Stimulated activated CD4-positive, alpha-beta T cell treated with anti-CD3 and anti-CD28 coated beads, TNF-alpha, amount 100 ng/mL, for 24 hours (primary cell): ENCODE measurements around the gene OGFR.

Experiments
- DNase-seq, 3 experiments: peaks; one replicate each; pipeline ENCODE4 v3.0.0-alpha.2; 2020; ENCODE audit warnings: low read depth in 3 of 3

Gene OGFR

GRCh38 chr20:62784497-62784896, 20.1 kb upstream of the OGFR start:
- DNase-seq: no peak

DNA sequence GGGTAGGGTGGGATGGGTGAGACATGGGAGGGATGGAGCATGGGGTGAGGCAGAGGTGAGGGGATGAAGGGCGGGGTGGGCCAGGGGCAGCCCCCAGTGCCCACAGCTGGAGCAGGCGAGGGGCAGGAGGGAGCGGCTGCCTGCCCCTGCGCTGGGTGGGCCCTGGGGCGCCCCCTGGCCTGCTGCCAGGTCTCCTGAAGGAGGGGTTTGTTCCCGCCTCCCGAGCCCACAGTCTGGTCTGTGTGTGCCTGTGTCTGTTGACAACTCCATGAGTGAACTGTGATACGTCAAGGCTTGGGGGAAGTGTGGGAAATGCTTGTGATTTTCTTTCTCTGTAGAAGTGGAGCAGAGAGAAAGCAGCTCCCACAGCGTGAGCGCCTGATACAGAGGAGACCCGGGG, 19.2 kb upstream of the OGFR start:
- no peak for DNase-seq

DNA sequence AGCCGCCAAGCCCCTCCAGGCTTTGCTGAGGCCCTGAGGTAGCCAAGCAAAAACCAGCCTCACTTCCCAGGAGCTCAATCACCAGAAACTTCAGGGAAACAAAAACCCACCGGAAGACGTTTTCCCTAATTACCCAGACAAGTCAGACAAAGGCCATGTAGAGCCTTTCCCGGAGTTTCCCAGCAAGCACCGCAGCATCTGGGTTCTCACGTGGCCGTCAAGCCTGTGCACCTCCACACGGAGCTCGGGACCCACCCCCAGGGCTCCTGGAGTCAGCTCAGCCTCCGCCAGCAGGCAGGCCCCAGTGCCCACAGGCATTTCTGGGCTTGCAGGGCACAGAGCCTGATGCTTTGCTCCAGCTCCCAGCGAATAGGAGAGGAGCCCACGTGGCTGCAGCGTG, 18.5 kb upstream of the OGFR start:
- no peak for DNase-seq

- DNase-seq: no peak
Measured at GRCh38 chr20:62787321-62787720, 17.3 kb upstream of the OGFR start.

GRCh38 chr20:62787866-62788265, 16.8 kb upstream of the OGFR start:
- DNase-seq: no peak

- DNase-seq: no peak
Measured at GRCh38 chr20:62788607-62789006, 16.0 kb upstream of the OGFR start.

GRCh38 chr20:62790075-62790474, 14.6 kb upstream of the OGFR start:
- no peak for DNase-seq

GRCh38 chr20:62791301-62792181, 13.1 kb upstream of the OGFR start:
- peak; percentile 60 to 72 (median 62) for DNase-seq

DNA sequence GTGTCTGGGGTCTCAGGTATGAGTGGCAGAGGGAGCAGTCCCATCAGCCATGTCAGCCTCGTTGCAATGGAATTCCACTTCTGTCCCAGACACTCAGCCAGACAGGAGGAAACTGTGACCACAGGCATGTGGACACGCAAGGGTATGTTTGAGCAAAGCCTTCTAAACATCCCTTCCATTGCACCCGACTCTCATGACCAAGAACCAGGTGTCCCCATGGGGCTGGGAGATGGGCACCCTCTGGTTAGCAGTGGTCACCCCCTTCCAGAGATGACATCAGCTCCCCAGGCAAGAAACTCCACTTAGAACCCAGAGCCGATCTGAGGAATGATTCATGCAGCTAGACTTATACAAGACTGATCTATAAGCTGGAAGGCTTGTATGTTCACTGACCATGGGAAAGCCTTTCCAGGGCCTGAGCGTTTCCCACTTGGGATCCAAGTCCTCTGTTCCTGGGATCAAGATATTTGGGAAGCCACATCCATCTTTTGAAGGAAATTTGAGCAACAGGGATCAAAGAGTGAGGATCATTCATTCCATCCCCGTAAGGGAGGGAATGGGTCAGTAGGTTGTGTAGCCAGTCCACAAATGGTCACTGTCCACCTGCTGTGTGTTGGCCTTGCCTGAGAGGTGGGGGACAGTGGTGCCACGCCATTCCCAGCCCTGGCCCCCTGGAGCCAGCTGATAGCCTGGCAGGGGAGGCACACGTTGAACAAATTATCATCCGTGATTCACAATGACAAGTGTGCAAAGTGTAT, 12.3 kb upstream of the OGFR start:
- DNase-seq: no peak

DNA sequence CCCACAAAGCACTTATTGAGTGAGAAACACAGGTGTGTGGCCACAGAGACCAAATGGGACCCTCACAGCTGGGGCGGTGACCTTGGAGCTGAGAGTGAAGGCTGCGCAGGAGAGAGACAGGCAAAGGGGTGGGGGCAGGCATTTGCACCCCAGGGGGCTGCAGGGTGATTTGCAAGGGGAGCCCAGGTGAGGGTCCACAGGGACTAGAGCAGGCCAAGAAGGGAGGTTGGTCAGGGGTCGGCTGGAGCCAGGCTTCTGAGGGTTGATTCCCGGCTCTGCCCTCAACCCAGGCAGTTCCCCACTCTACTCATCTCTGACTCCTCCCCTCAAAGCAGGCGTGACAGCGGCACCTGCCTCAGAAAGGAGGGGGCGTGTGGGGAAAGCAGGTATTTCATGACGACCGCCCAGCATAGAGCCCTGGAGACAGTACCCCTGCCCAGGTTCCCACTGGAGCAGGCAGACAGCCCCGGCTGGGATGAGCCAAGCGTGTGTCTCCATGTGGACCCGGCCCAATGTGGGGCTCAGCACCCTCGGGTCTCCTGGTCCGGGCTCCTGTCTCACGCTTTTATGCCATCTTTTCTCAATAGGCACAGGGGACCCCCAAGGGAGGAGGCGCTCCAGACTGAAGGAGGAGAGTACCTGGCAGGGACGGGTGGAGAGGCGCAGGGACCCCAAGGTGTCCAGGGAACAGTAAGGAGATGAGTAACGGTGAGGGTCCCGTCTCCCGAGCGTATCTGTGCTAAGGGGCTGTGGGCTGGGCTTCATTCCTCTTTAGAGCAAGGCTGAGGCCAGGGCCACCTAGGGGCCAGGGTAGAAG, 11.5 kb upstream of the OGFR start:
- no peak for DNase-seq

DNA sequence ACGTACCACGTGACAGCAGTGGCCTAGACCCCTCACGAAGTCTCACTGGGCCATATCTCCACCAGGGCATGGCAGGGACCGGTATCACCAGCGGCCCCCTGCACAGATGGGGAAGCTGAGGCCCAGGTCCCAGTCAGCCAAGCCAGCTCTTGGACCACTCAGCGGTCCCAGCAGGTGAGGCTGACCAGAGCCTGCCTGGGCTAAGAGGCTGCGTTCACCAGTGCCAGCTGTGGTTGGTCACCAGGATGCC, 11.0 kb upstream of the OGFR start:
- no peak for DNase-seq

DNA sequence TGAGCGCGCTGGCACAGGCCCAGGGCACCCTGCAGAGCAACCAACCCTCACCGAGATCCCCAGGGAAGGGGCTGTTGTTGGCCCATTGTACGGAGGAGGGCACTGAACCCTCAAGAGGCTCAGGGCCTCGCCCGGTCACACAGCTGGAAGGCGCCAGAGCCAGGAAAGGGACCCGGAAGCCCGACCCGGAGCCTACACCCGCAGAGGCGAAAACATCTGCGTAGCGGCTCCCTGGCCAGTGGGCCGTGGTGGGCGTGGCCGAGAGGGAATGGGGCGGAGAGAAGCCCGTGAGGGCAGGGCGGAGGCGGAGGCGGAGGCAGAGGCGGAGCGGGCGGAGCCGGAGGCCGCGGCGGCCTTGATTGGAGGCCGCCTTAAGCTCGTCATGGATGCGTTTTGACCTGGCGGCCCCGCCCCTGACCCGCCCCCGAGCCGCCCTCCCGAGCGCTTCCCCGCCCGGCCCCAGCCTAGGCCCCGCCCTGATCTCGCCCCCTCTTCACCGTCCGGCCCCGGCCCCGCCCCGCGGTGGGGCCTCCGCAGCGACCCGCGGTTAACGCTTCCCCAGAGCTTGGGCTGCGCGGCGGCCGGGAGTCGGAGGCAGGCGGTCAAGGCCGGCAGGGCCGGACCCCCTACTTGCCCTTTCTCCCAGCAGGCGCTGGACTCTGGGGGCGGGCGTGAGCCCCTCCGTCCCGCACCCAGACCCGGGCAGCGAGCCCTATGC, 10.5 kb upstream of the OGFR start:
- peak; percentile 78 to 92 (median 89) for DNase-seq

GRCh38 chr20:62795023-62795761, 9.4 kb upstream of the OGFR start:
- DNase-seq: peak; percentile 28 to 75 (median 51)

- no peak for DNase-seq
Measured at GRCh38 chr20:62796699-62797491, 7.7 kb upstream of the OGFR start.

GRCh38 chr20:62797671-62798532, 6.7 kb upstream of the OGFR start:
- no peak for DNase-seq

- no peak for DNase-seq
Measured at GRCh38 chr20:62799036-62799435, 5.6 kb upstream of the OGFR start.

GRCh38 chr20:62799459-62799858, 5.2 kb upstream of the OGFR start:
- DNase-seq: no peak

DNA sequence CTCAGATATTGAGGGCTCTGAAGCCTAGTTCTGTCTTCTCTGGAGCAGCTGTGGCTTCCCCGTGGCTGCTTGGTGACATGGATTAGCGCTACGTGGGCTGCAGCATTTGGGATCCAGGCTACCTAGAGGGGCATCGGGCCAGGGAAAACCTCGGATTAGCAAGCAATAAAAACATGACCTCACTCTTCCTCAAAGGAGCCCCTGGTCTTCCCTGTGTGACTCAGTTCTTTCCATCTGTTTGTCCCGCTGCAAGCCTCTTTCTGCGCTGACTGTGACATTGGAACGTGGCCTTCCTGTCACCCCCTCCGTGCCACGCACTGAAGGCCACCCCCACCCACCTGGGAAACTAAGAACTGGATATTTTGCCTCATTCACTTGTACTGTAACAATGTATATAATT, 4.8 kb upstream of the OGFR start:
- no peak for DNase-seq
